ENCODE measurements around the gene UMODL1.

UMODL1 gene

GRCh38 chr21:42071146-42071737 lies at the start of gene UMODL1:
Gene UMODL1 (plus strand): TSS chr21:42071317. CDS start chr21:42071317, 0 bp downstream.
- H3K27ac ChIP-seq (ENCODE audit: low read depth, low read length), result no peak within 1 kb of the TSS
- no peaks in the 10 kb centered on the region for H3K9me3 ChIP-seq (ENCODE audit: control insufficient read depth in 1 of 2, low read length in 2 of 2)
- peaks cover 0 to 4% of the 10 kb centered on the region in 2 donors for H3K4me1 ChIP-seq (ENCODE audit: control insufficient read depth in 1 of 2, insufficient read depth in 2 of 2, low read length in 2 of 2)
- no peak within 1 kb of the TSS for H3K4me3 ChIP-seq (ENCODE audit: low read depth in 1 of 2, low read length in 2 of 2)
- no peak within 1 kb of the TSS for H3K9ac ChIP-seq (ENCODE audit: low read depth in 1 of 2, low read length in 2 of 2)
- no peaks in the 10 kb centered on the region for H3K27me3 ChIP-seq (ENCODE audit: control insufficient read depth in 1 of 2, insufficient read depth in 2 of 2, low read length in 2 of 2)
- no peaks in the 10 kb centered on the region for H3K36me3 ChIP-seq (ENCODE audit: control insufficient read depth in 1 of 2, insufficient read depth in 2 of 2, low read length in 2 of 2)

DNA sequence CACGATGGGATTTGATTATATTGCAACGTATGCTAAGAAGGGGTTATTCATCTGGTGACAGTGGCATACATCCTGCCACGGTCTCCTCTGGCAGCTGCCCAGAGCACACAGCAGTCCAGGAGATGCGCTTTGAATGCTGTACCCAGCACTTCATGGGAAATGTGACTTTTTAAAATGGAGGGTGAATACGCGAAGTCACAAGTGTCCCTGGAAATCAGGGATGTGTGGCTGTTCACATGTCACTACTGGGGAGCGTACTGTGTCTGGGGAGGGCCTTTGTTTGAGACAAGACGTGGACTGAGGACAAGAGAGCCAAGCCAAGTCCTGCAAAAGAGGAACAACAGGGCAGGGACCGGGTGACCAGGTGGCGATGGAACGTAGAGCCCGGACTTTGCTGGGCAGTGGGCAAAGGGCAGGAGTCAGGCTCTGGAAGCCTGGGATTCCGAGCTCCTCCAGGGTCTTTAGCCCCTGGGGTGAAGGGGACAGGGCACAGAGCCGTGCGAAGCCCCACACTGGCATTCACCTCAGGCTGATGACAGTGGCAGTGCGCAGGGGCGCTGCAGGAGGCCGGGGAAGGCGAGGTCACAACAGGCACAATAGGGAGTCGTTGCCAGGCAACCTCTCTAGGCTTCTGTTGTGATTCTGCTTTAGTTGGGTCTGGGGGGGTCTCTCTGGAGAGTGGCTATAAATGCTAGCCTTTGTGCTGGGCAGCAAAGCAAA lies 49.6 kb upstream of the UMODL1 start:
- Histone ChIP-seq H3K9me3 (ENCODE audit: control insufficient read depth in 1 of 2, low read length in 2 of 2) (no peaks in the 10 kb centered on the region), H3K9ac (ENCODE audit: low read depth in 1 of 2, low read length in 2 of 2) (no peak overlapping the region), H3K27ac (ENCODE audit: low read depth, low read length) (no peak overlapping the region), H3K4me3 (ENCODE audit: low read depth in 1 of 2, low read length in 2 of 2) (no peak overlapping the region), H3K4me1 (ENCODE audit: control insufficient read depth in 1 of 2, insufficient read depth in 2 of 2, low read length in 2 of 2) (no peaks in the 10 kb centered on the region), H3K27me3 (ENCODE audit: control insufficient read depth in 1 of 2, insufficient read depth in 2 of 2, low read length in 2 of 2) (peaks cover 0 to 3% of the 10 kb centered on the region in 2 donors), H3K36me3 (ENCODE audit: control insufficient read depth in 1 of 2, insufficient read depth in 2 of 2, low read length in 2 of 2) (no peaks in the 10 kb centered on the region)

DNA sequence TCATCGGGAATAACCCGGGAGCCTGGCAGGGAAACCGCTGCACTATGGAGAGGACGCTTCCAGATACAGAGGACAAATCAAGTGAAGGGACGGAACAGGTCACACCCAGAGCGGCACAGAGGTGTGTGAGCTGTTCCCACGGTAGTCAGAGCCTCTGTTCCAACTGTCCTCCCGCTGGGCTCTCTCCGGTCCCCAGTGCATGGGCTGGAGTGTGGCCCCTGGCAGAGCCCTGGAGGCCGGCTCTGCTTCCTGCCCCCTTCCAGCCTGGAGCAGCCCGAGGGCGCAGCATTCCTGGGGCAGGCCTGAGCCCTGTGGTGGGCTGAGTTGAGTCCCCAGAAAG lies 49.1 kb upstream of the UMODL1 start:
- no peaks in the 10 kb centered on the region for H3K9me3 ChIP-seq (ENCODE audit: control insufficient read depth in 1 of 2, low read length in 2 of 2)
- H3K9ac ChIP-seq (ENCODE audit: low read depth in 1 of 2, low read length in 2 of 2), result no peak overlapping the region
- peaks cover 0 to 3% of the 10 kb centered on the region in 2 donors for H3K27me3 ChIP-seq (ENCODE audit: control insufficient read depth in 1 of 2, insufficient read depth in 2 of 2, low read length in 2 of 2)
- H3K27ac ChIP-seq (ENCODE audit: low read depth, low read length), result no peak overlapping the region
- H3K4me1 ChIP-seq (ENCODE audit: control insufficient read depth in 1 of 2, insufficient read depth in 2 of 2, low read length in 2 of 2), result no peaks in the 10 kb centered on the region
- H3K36me3 ChIP-seq (ENCODE audit: control insufficient read depth in 1 of 2, insufficient read depth in 2 of 2, low read length in 2 of 2), result no peaks in the 10 kb centered on the region
- H3K4me3 ChIP-seq (ENCODE audit: low read depth in 1 of 2, low read length in 2 of 2), result no peak overlapping the region

- no peak overlapping the region for H3K4me3 ChIP-seq (ENCODE audit: low read depth in 1 of 2, low read length in 2 of 2)
- no peak overlapping the region for H3K27ac ChIP-seq (ENCODE audit: low read depth, low read length)
- H3K9me3 ChIP-seq (ENCODE audit: control insufficient read depth in 1 of 2, low read length in 2 of 2), result no peaks in the 10 kb centered on the region
- peaks cover 0 to 3% of the 10 kb centered on the region in 2 donors for H3K27me3 ChIP-seq (ENCODE audit: control insufficient read depth in 1 of 2, insufficient read depth in 2 of 2, low read length in 2 of 2)
- H3K4me1 ChIP-seq (ENCODE audit: control insufficient read depth in 1 of 2, insufficient read depth in 2 of 2, low read length in 2 of 2), result no peaks in the 10 kb centered on the region
- H3K36me3 ChIP-seq (ENCODE audit: control insufficient read depth in 1 of 2, insufficient read depth in 2 of 2, low read length in 2 of 2), result no peaks in the 10 kb centered on the region
- H3K9ac ChIP-seq (ENCODE audit: low read depth in 1 of 2, low read length in 2 of 2), result no peak overlapping the region
These were observed 48.2 kb upstream of the UMODL1 start for GRCh38 chr21:42022906-42023305.

GRCh38 chr21:42025376-42026081 lies 45.6 kb upstream of the UMODL1 start:
- Histone ChIP-seq H3K27ac (ENCODE audit: low read depth, low read length) (no peak overlapping the region), H3K9me3 (ENCODE audit: control insufficient read depth in 1 of 2, low read length in 2 of 2) (no peaks in the 10 kb centered on the region), H3K36me3 (ENCODE audit: control insufficient read depth in 1 of 2, insufficient read depth in 2 of 2, low read length in 2 of 2) (no peaks in the 10 kb centered on the region), H3K9ac (ENCODE audit: low read depth in 1 of 2, low read length in 2 of 2) (no peak overlapping the region), H3K4me1 (ENCODE audit: control insufficient read depth in 1 of 2, insufficient read depth in 2 of 2, low read length in 2 of 2) (peaks cover 4% of the 10 kb centered on the region in 2 donors), H3K4me3 (ENCODE audit: low read depth in 1 of 2, low read length in 2 of 2) (no peak overlapping the region), H3K27me3 (ENCODE audit: control insufficient read depth in 1 of 2, insufficient read depth in 2 of 2, low read length in 2 of 2) (no peaks in the 10 kb centered on the region)

- Histone ChIP-seq H3K27ac (ENCODE audit: low read depth, low read length) (no peak overlapping the region), H3K4me1 (ENCODE audit: control insufficient read depth in 1 of 2, insufficient read depth in 2 of 2, low read length in 2 of 2) (peaks cover 4% of the 10 kb centered on the region in 2 donors), H3K9ac (ENCODE audit: low read depth in 1 of 2, low read length in 2 of 2) (no peak overlapping the region), H3K4me3 (ENCODE audit: low read depth in 1 of 2, low read length in 2 of 2) (no peak overlapping the region), H3K36me3 (ENCODE audit: control insufficient read depth in 1 of 2, insufficient read depth in 2 of 2, low read length in 2 of 2) (no peaks in the 10 kb centered on the region), H3K9me3 (ENCODE audit: control insufficient read depth in 1 of 2, low read length in 2 of 2) (no peaks in the 10 kb centered on the region), H3K27me3 (ENCODE audit: control insufficient read depth in 1 of 2, insufficient read depth in 2 of 2, low read length in 2 of 2) (no peaks in the 10 kb centered on the region)
These were observed 45.1 kb upstream of the UMODL1 start for GRCh38 chr21:42026082-42026435.

GRCh38 chr21:42027085-42027821 lies 43.9 kb upstream of the UMODL1 start:
- H3K27me3 ChIP-seq (ENCODE audit: control insufficient read depth in 1 of 2, insufficient read depth in 2 of 2, low read length in 2 of 2), result no peaks in the 10 kb centered on the region
- no peaks in the 10 kb centered on the region for H3K9me3 ChIP-seq (ENCODE audit: control insufficient read depth in 1 of 2, low read length in 2 of 2)
- H3K27ac ChIP-seq (ENCODE audit: low read depth, low read length), result no peak overlapping the region

DNA sequence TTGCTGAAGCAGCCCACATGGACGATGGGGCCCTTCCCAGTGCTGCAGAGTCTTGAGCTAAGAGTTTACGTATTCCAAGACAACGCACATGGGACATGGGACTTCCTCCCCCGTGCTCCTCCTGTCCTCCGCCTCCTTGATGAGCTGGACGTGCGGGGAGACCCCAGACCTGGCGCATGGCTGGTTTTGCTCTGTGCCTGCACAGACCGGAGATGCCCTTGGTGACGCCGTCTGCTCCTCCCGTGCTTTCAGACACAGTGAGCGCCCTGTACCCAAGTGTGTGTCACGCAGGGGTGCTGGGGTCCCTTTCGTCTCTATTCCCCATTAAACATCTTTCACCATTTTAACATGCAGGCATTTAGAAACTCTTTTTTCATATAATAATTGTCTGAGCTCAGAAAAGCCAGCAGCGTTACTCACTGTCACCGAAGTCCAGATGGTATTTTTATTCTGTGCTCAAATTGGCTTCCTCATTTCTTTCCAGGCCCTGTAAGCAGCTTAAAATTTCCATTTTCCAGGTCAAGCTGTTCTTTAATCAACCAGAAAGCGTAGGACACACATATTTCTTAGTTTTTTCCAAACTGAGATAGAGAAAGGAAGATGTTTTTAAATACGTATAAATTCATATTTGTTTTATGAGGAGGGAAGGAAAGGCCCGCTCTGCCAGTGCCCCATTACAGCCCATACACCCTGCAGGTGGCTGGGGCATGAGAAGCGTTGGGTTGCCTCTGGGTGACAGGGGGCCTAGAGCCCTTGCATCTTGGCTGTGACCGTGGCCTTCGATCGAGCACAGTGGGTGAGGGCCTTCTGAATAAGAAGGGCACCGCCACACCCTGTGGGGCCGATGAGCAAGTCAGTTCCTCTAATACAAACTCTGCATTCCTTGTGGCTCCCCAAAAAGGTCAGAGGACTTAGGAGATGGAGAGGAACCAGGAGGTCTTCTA lies 43.0 kb upstream of the UMODL1 start:
- no peaks in the 10 kb centered on the region for H3K9me3 ChIP-seq (ENCODE audit: control insufficient read depth in 1 of 2, low read length in 2 of 2)
- no peak overlapping the region for H3K9ac ChIP-seq (ENCODE audit: low read depth in 1 of 2, low read length in 2 of 2)
- H3K27me3 ChIP-seq (ENCODE audit: control insufficient read depth in 1 of 2, insufficient read depth in 2 of 2, low read length in 2 of 2), result no peaks in the 10 kb centered on the region
- peaks cover 4% of the 10 kb centered on the region in 2 donors for H3K4me1 ChIP-seq (ENCODE audit: control insufficient read depth in 1 of 2, insufficient read depth in 2 of 2, low read length in 2 of 2)
- H3K36me3 ChIP-seq (ENCODE audit: control insufficient read depth in 1 of 2, insufficient read depth in 2 of 2, low read length in 2 of 2), result no peaks in the 10 kb centered on the region
- no peak overlapping the region for H3K4me3 ChIP-seq (ENCODE audit: low read depth in 1 of 2, low read length in 2 of 2)
- no peak overlapping the region for H3K27ac ChIP-seq (ENCODE audit: low read depth, low read length)

More at GRCh38 chr21:42027085-42027821, 43.9 kb upstream of the UMODL1 start:
- H3K4me3 ChIP-seq (ENCODE audit: low read depth in 1 of 2, low read length in 2 of 2), result no peak overlapping the region
- no peak overlapping the region for H3K9ac ChIP-seq (ENCODE audit: low read depth in 1 of 2, low read length in 2 of 2)
- peaks cover 4% of the 10 kb centered on the region in 2 donors for H3K4me1 ChIP-seq (ENCODE audit: control insufficient read depth in 1 of 2, insufficient read depth in 2 of 2, low read length in 2 of 2)
- H3K36me3 ChIP-seq (ENCODE audit: control insufficient read depth in 1 of 2, insufficient read depth in 2 of 2, low read length in 2 of 2), result no peaks in the 10 kb centered on the region

DNA sequence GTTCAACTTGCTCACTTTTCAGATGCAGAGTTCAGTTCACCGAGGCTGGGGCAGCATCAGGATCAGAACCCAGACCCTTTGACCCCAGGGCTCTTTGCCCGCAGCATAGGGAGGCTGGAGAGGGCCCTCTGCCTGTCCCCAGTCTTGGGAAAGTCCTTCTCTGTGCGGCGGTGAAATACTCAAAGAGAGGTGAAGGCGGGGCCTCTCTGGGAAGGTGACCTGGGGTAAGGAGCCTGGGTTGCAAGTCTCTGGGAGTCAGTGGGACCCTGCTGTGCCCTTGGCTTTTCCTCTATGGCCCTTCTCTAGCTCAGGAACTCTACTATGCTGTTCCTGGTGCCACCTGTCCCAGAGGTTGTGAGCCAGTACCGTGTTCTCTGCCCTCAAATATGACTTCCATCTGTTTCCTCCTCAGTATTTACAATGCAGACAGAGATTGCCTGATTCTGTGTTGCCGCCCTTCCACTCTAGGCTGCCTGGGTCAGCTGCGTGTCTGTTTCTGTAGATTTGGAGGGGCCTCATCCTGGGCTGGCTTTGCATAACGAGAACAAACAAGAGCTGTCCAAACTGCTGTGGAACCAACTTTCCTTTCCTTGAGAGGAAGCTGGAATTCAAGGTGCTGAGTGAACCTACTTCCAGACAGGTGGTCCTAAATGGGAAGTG lies 42.2 kb upstream of the UMODL1 start:
- H3K9ac ChIP-seq (ENCODE audit: low read depth in 1 of 2, low read length in 2 of 2), result no peak overlapping the region
- no peaks in the 10 kb centered on the region for H3K27me3 ChIP-seq (ENCODE audit: control insufficient read depth in 1 of 2, insufficient read depth in 2 of 2, low read length in 2 of 2)
- no peaks in the 10 kb centered on the region for H3K36me3 ChIP-seq (ENCODE audit: control insufficient read depth in 1 of 2, insufficient read depth in 2 of 2, low read length in 2 of 2)
- no peak overlapping the region for H3K4me3 ChIP-seq (ENCODE audit: low read depth in 1 of 2, low read length in 2 of 2)
- peaks cover 4% of the 10 kb centered on the region in 2 donors for H3K4me1 ChIP-seq (ENCODE audit: control insufficient read depth in 1 of 2, insufficient read depth in 2 of 2, low read length in 2 of 2)
- no peaks in the 10 kb centered on the region for H3K9me3 ChIP-seq (ENCODE audit: control insufficient read depth in 1 of 2, low read length in 2 of 2)
- no peak overlapping the region for H3K27ac ChIP-seq (ENCODE audit: low read depth, low read length)
